DOHH2 (cell line): ENCODE measurements around the gene NPHP1.
"Not testable (repeated sequence)": the region's sequence is repeated elsewhere in the genome, so short reads cannot be mapped to it uniquely, and the experiment has no call there.

Source experiments
- H3F3A ChIP-seq: fragments of 200-600 bp; sonication (generic), shearing (Covaris generic); 2 replicates; pipeline ENCODE4 v1.6.0; 2016; ENCODE audit warnings: antibody characterized with exemption, mild to moderate bottlenecking; ENCODE audit not compliant: control insufficient read depth, insufficient read depth
- H3K27ac ChIP-seq: fragments of 200-600 bp; sonication (generic); 2 replicates; pipeline ENCODE4 v1.5.1; 2014; ENCODE audit warnings: low read depth, mild to moderate bottlenecking, low read length, moderate library complexity
- H3K27me3 ChIP-seq: fragments of 200-600 bp; sonication (generic); 2 replicates; pipeline ENCODE4 v1.6.1; 2014; ENCODE audit warnings: mild to moderate bottlenecking, low read length, mixed read lengths; ENCODE audit not compliant: control insufficient read depth
- H3K36me3 ChIP-seq: fragments of 200-600 bp; sonication (generic); 2 replicates; pipeline ENCODE4 v1.6.1; 2014; ENCODE audit warnings: mild to moderate bottlenecking, low read length, moderate library complexity, mixed read lengths; ENCODE audit not compliant: control insufficient read depth
- H3K4me1 ChIP-seq: fragments of 200-600 bp; sonication (generic); 2 replicates; pipeline ENCODE4 v1.6.1; 2014; ENCODE audit warnings: mild to moderate bottlenecking, low read length, mixed read lengths; ENCODE audit not compliant: control insufficient read depth
- H3K4me2 ChIP-seq: fragments of 200-600 bp; sonication (generic); 2 replicates; pipeline ENCODE4 v1.6.0; 2014; ENCODE audit warnings: mild to moderate bottlenecking, low read length, moderate library complexity
- H3K4me3 ChIP-seq: fragments of 200-600 bp; sonication (generic); 2 replicates; pipeline ENCODE4 v1.5.1; 2014; ENCODE audit warnings: mild to moderate bottlenecking, low read length, mixed read lengths
- H3K79me2 ChIP-seq: fragments of 200-600 bp; sonication (generic); 2 replicates; pipeline ENCODE4 v1.6.1; 2014; ENCODE audit warnings: mild to moderate bottlenecking, low read length, mixed read lengths; ENCODE audit not compliant: control insufficient read depth
- H3K9me2 ChIP-seq: fragments of 200-600 bp; sonication (generic); replicated peaks from 2 replicates; pipeline ENCODE4 v1.6.1; 2014; ENCODE audit warnings: mild to moderate bottlenecking, low read length, mixed read lengths; ENCODE audit not compliant: control insufficient read depth
- H3K9me3 ChIP-seq: fragments of 200-600 bp; sonication (generic); 2 replicates; pipeline ENCODE4 v1.6.1; 2014; ENCODE audit warnings: antibody characterized with exemption, low read length, mixed read lengths; ENCODE audit not compliant: control insufficient read depth, insufficient read depth
- H4K20me1 ChIP-seq: fragments of 200-600 bp; sonication (generic); 2 replicates; pipeline ENCODE4 v1.6.0; 2014; ENCODE audit warnings: low read depth, mild to moderate bottlenecking, antibody characterized with exemption, low read length, moderate library complexity; ENCODE audit not compliant: control insufficient read depth, insufficient read depth
- EZH2phosphoT487 ChIP-seq: fragments of 200-600 bp; sonication (generic); IDR thresholded peaks from 2 replicates; pipeline ENCODE4 v1.6.1; 2017; ENCODE audit warnings: borderline replicate concordance, mild to moderate bottlenecking, antibody characterized with exemption, low read length, moderate library complexity, mixed read lengths
- TF ChIP-seq, protein P1 (sequence below): fragments of 200-600 bp; sonication (generic); IDR thresholded peaks from one replicate; pipeline ENCODE4 v1.5.1; 2014; ENCODE audit warnings: antibody characterized with exemption, mild to moderate bottlenecking, low read depth, low read length; ENCODE audit not compliant: poor library complexity, severe bottlenecking

The NPHP1 gene

DNA sequence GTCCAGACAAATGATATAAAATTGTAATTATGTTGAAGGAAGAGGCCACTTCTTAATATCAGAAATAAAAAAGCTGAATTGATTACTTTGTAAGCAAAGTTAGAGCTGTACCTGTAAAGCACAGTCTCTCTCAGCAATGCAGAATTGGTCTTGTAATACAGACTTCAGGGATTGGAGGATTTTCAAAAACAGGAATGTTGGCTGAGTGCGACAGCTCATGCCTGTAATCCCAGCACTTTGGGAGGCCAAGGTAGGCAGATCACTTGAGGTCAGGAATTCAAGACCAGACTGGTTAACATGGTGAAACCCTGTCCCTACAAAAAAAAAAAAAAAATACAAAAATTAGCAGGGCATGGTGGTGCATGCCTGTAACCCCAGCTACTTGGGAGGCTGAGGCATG is 17.8 kb upstream of the NPHP1 start:
- peaks cover 14% of the 10 kb centered on the region; the same call in 1 of the 2 replicates for H3K27me3 ChIP-seq
- H3K9me3 ChIP-seq: not testable (repeated sequence)

DNA sequence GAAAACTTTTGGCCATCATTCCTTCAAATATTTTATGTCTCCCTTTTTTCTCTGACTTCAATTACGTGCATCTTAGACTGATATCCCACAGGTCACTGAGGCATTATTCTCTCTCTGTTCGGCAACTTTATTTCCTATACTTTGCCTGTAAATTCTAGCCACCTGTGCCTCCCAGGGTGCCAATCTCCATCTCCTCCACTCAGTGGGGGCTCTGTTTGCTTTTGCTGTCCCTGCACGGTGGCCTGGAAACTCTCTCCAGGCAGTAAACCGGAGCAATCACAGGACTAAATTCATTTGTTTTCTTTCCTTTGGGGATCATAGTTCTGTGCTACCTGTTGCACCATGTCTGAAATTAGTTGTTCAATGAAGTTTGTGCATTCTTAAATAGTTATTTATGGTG is 17.1 kb upstream of the NPHP1 start:
- Histone ChIP-seq H3K4me1 (no peaks in the 10 kb centered on the region), H3K27me3 (peaks cover 14% of the 10 kb centered on the region; the same call in 1 of the 2 replicates), H4K20me1 (no peaks in the 10 kb centered on the region), H3K27ac (no peak overlapping the region), H3K79me2 (no peaks in the 10 kb centered on the region), H3K9me2 (no peaks in the 10 kb centered on the region), H3K36me3 (no peaks in the 10 kb centered on the region), H3K4me3 (no peak overlapping the region), H3K9me3 (no peaks in the 10 kb centered on the region), H3K4me2 (no peak overlapping the region), H3F3A (no peaks in the 10 kb centered on the region)
- TF ChIP-seq, protein P1, sequence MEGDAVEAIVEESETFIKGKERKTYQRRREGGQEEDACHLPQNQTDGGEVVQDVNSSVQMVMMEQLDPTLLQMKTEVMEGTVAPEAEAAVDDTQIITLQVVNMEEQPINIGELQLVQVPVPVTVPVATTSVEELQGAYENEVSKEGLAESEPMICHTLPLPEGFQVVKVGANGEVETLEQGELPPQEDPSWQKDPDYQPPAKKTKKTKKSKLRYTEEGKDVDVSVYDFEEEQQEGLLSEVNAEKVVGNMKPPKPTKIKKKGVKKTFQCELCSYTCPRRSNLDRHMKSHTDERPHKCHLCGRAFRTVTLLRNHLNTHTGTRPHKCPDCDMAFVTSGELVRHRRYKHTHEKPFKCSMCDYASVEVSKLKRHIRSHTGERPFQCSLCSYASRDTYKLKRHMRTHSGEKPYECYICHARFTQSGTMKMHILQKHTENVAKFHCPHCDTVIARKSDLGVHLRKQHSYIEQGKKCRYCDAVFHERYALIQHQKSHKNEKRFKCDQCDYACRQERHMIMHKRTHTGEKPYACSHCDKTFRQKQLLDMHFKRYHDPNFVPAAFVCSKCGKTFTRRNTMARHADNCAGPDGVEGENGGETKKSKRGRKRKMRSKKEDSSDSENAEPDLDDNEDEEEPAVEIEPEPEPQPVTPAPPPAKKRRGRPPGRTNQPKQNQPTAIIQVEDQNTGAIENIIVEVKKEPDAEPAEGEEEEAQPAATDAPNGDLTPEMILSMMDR: no peak
- no peak for TF ChIP-seq EZH2phosphoT487

More for the DNA sequence above, 17.8 kb upstream of the NPHP1 start:
- H3K36me3 ChIP-seq, H3K4me2 ChIP-seq, H3K79me2 ChIP-seq, H3F3A ChIP-seq, H3K9me2 ChIP-seq, H3K27ac ChIP-seq, H3K4me3 ChIP-seq, H4K20me1 ChIP-seq, H3K4me1 ChIP-seq: not testable (repeated sequence)

DNA sequence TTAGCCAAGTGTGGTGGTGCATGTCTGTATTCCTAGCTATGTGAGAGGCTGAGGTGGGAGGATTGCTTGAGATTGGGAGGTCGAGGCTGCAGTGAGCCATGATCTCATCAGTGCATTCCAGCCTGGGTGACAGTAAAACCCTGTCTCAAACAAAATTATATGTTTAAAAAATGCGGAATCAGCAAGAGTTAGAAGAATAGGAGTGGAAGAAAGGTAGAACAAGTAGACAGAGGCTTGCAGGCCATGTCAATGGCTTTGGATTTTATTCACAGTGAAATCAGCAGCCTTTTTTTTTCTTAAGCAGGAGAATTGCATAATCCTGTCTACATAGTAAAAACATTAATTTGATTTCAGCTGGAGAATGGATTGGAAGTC is 15.4 kb upstream of the NPHP1 start:
- H3K4me2 ChIP-seq: no peak overlapping the region
- H3K4me3 ChIP-seq: no peak overlapping the region
- no peak overlapping the region for H3K27ac ChIP-seq
- H3K27me3 ChIP-seq: peaks cover 18% of the 10 kb centered on the region; the same call in 1 of the 2 replicates
- no peaks in the 10 kb centered on the region for H3K79me2 ChIP-seq
- H3K4me1 ChIP-seq: no peaks in the 10 kb centered on the region
- H3F3A ChIP-seq: no peaks in the 10 kb centered on the region
- TF ChIP-seq, protein P1: no peak
- TF ChIP-seq EZH2phosphoT487: no peak
- no peaks in the 10 kb centered on the region for H3K9me2 ChIP-seq
- no peaks in the 10 kb centered on the region for H3K36me3 ChIP-seq
- H3K9me3 ChIP-seq: 0 out of 2 replicates have a peak, but pooled peaks cover 2% of the 10 kb centered on the region
- H4K20me1 ChIP-seq: no peaks in the 10 kb centered on the region

DNA sequence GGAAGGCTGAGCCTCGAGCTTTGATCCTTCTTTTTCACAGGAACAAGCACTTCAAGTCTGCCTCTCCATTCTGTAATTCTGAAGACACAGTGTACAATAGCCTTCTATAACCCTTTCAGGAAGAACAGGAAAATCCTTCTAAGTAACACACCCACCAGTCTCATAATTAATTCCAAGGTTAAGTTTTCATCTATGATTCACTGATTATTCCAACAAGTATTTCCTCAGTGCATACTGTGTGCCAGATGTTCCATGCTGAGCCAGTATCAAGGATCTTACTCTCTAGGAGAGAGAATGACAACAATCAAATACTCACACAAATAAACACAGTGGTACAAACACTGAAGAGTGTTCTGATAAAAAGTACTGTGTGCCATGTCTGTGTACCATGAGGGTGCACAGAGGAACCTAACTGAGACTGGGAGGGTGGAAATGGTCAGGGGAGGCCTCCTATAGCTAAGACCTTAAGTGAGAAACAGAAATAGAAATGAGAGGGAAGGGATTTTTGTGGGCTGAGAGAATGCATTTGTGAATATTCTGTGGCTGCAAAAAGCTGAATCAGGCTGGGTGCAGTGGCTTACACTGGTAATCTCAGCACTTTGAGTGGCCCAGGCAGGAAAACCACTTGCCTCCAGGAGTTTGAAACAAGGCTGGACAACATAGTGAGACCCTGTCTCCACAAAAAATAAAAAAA is 14.8 kb upstream of the NPHP1 start:
- H3K4me1 ChIP-seq: no peaks in the 10 kb centered on the region
- no peak overlapping the region for H3K4me3 ChIP-seq
- peaks cover 7% of the 10 kb centered on the region for H3K9me3 ChIP-seq
- H4K20me1 ChIP-seq: no peaks in the 10 kb centered on the region
- no peaks in the 10 kb centered on the region for H3K9me2 ChIP-seq
- peaks cover 21% of the 10 kb centered on the region; the same call in 1 of the 2 replicates for H3K27me3 ChIP-seq
- H3K4me2 ChIP-seq: no peak overlapping the region
- no peak for TF ChIP-seq EZH2phosphoT487
- TF ChIP-seq, protein P1: no peak
- H3K79me2 ChIP-seq: no peaks in the 10 kb centered on the region
- no peaks in the 10 kb centered on the region for H3F3A ChIP-seq
- H3K36me3 ChIP-seq: no peaks in the 10 kb centered on the region
- H3K27ac ChIP-seq: no peak overlapping the region

DNA sequence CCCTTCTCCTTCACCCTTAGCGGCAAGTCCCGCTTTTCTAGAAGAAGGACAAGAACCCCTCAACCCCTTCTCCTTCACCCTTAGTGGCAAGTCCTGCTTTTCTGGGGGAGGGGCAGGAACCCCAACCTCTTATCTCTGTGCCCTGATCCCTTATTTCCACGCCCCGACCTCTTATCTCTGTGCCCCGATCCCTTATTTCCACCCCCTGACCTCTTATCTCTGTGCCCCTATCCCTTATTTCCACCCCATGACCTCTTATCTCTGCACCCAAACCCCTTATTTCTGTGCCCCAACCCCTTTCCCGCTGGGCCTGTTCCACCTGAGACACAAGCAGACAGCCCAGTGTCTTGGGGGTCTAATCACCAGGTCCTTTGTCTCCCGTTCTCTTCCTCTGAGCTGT is 14.1 kb upstream of the NPHP1 start:
- not testable (repeated sequence) for H3K4me1 ChIP-seq, H3K4me3 ChIP-seq, H3K4me2 ChIP-seq, H3F3A ChIP-seq, H3K36me3 ChIP-seq, H3K9me2 ChIP-seq, H3K27ac ChIP-seq, H4K20me1 ChIP-seq, H3K79me2 ChIP-seq
- Histone ChIP-seq H3K27me3 (peaks cover 26% of the 10 kb centered on the region; the same call in 1 of the 2 replicates), H3K9me3 (peaks cover 14% of the 10 kb centered on the region)
